ENCODE measurements around the gene MS4A18.

- no peak; the same call in 1 of the 2 replicates for TF ChIP-seq CTCF (IDR thresholded peaks at IDR 0.05)
- no peak for TF ChIP-seq ZFX (IDR thresholded peaks at IDR 0.05; ENCODE audit: borderline replicate concordance)
These were observed 14.0 kb upstream of the MS4A18 start for GRCh38 chr11:60710482-60710881.
